Liver (tissue), 9 donors: Measurements from ENCODE around the gene PUSL1. TPM values are rescaled to one million over a fixed set of nuclear protein-coding genes. Genes with fewer than 3 reads are reported as not detected.
A peak's percentile ranks its signal among the peaks of the same experiment; 100 is the strongest.

Experiments
- DNase-seq: peaks from one replicate; pipeline ENCODE4 v3.0.0-alpha.2; 2017; ENCODE audit warnings: low spot score
- H3K27ac ChIP-seq, 2 donors: one replicate each; pipeline ENCODE4 v1.7.0; 2013; ENCODE audit warnings: inconsistent platforms in 2 of 2, low read length in 2 of 2, control low read depth in 1 of 2, low read depth in 1 of 2, mild to moderate bottlenecking in 1 of 2
- H3K27me3 ChIP-seq, 4 donors: one replicate each; pipeline versions ENCODE4 v1.6.1 to v1.7.0; 2013; ENCODE audit warnings: low read length in 3 of 4, inconsistent platforms in 1 of 4, mild to moderate bottlenecking in 1 of 4, moderate library complexity in 1 of 4; ENCODE audit not compliant: control insufficient read depth in 4 of 4, insufficient read depth in 4 of 4
- H3K36me3 ChIP-seq, 4 donors: one replicate each; pipeline versions ENCODE4 v1.6.1 to v1.7.0; 2013; ENCODE audit warnings: low read length in 3 of 4, mild to moderate bottlenecking in 3 of 4, low read depth in 1 of 4, moderate library complexity in 1 of 4; ENCODE audit not compliant: control insufficient read depth in 4 of 4, insufficient read depth in 3 of 4
- H3K4me1 ChIP-seq, 4 donors: one replicate each; pipeline versions ENCODE4 v1.6.1 to v1.7.0; 2013; ENCODE audit warnings: low read length in 3 of 4, mild to moderate bottlenecking in 3 of 4, moderate library complexity in 1 of 4; ENCODE audit not compliant: control insufficient read depth in 4 of 4, insufficient read depth in 4 of 4
- H3K4me3 ChIP-seq, 3 donors: one replicate each; pipeline versions ENCODE4 v1.6.1 to v1.7.0; 2013; ENCODE audit warnings: low read length in 3 of 3, control low read depth in 1 of 3, low read depth in 1 of 3, mild to moderate bottlenecking in 1 of 3
- H3K9ac ChIP-seq, 2 donors: one replicate each; pipeline ENCODE4 v1.7.0; 2013; ENCODE audit warnings: low read length in 2 of 2, mild to moderate bottlenecking in 2 of 2, moderate library complexity in 2 of 2, control low read depth in 1 of 2, low read depth in 1 of 2
- H3K9me3 ChIP-seq, 4 donors: one replicate each; pipeline versions ENCODE4 v1.6.1 to v1.7.0; 2013; ENCODE audit warnings: low read length in 3 of 4; ENCODE audit not compliant: control insufficient read depth in 4 of 4
- ATF3 ChIP-seq: IDR thresholded peaks from 2 replicates; pipeline ENCODE4 v1.6.1; 2016; ENCODE audit warnings: antibody characterized with exemption
- EGR1 ChIP-seq, 2 donors: IDR thresholded peaks; 2 replicates each; pipeline ENCODE4 v1.6.1; 2016 to 2018; ENCODE audit warnings: antibody characterized with exemption in 2 of 2, low read depth in 2 of 2
- FOXA1 ChIP-seq: IDR thresholded peaks from 2 replicates; pipeline ENCODE4 v1.6.1; 2016; ENCODE audit warnings: antibody characterized with exemption
- FOXA2 ChIP-seq: IDR thresholded peaks from 2 replicates; pipeline ENCODE4 v1.6.1; 2016; ENCODE audit warnings: antibody characterized with exemption
- GABPA ChIP-seq, 2 donors: IDR thresholded peaks in 1 of 2; conservative IDR thresholded peaks in 1 of 2; 2 replicates each; pipeline ENCODE4 v1.6.1; 2016; ENCODE audit warnings: antibody characterized with exemption in 2 of 2, mild to moderate bottlenecking in 1 of 2, moderate library complexity in 1 of 2
- HNF4A ChIP-seq, 2 donors: conservative IDR thresholded peaks; 2 replicates each; pipeline ENCODE4 v1.6.1; 2016; ENCODE audit warnings: antibody characterized with exemption in 2 of 2, mild to moderate bottlenecking in 2 of 2
- HNF4G ChIP-seq: IDR thresholded peaks from 2 replicates; pipeline ENCODE4 v1.6.1; 2016; ENCODE audit warnings: antibody characterized with exemption
- JUND ChIP-seq, 2 donors: IDR thresholded peaks; 2 replicates each; pipeline ENCODE4 v1.6.1; 2016; ENCODE audit warnings: antibody characterized with exemption in 2 of 2
- MAX ChIP-seq: IDR thresholded peaks from 2 replicates; pipeline ENCODE4 v1.6.1; 2016; ENCODE audit warnings: antibody characterized with exemption
- NR2F2 ChIP-seq: IDR thresholded peaks from 2 replicates; pipeline ENCODE4 v1.6.1; 2016; ENCODE audit warnings: antibody characterized with exemption
- RAD21 ChIP-seq, 2 donors: IDR thresholded peaks; 2 replicates each; pipeline ENCODE4 v1.6.1; 2016; ENCODE audit warnings: antibody characterized with exemption in 2 of 2, mild to moderate bottlenecking in 2 of 2
- SP1 ChIP-seq: IDR thresholded peaks from 2 replicates; pipeline ENCODE4 v1.6.1; 2018; ENCODE audit warnings: antibody characterized with exemption, mild to moderate bottlenecking
- TAF1 ChIP-seq: conservative IDR thresholded peaks from 2 replicates; pipeline ENCODE4 v1.6.1; 2016; ENCODE audit warnings: antibody characterized with exemption, mild to moderate bottlenecking
- YY1 ChIP-seq: IDR thresholded peaks from 2 replicates; pipeline ENCODE4 v1.6.1; 2016; ENCODE audit warnings: antibody characterized with exemption, mild to moderate bottlenecking
- ZBTB33 ChIP-seq: IDR thresholded peaks from 2 replicates; pipeline ENCODE4 v1.6.1; 2016; ENCODE audit warnings: antibody characterized with exemption
- WGBS: extraction: QIAGEN DNeasy Blood & Tissue Kit; methylation state at CpG from one replicate; pipeline ENCODE4 v1.1.7; 2013; 5-methylcytosine and 5-hydroxymethylcytosine counted together
- polyA plus RNA-seq, 2 donors: library from polyadenylated mRNA; stranded (reverse) in 1 of 2; unstranded in 1 of 2; fragments of 200-250 nt in 1 of 2; fragments of >200 nt in 1 of 2; fragmentation: Nextera tagmentation in 1 of 2; extraction: Ambion mirVana in 1 of 2; gene quantifications; one replicate each; pipeline versions ENCODE4 v1.2.1 to v1.2.3, GENCODE V29; 2013 to 2015
- total RNA-seq, 2 donors: library from RNA; depleted of rRNA; stranded (reverse); fragments of >200 nt; gene quantifications; one replicate each; pipeline ENCODE4 v1.2.3, GENCODE V29; 2014
- TF ChIP-seq, protein P1 (sequence below): fragments of 150-350 bp; IDR thresholded peaks from 2 replicates; pipeline ENCODE4 v1.5.1; 2017; ENCODE audit warnings: improper control_type of control experiment, low read depth, low read length; ENCODE audit not compliant: missing input control
- TF ChIP-seq, protein P2 (sequence below): IDR thresholded peaks from 2 replicates; pipeline ENCODE4 v1.6.1; 2016; ENCODE audit warnings: antibody characterized with exemption, mild to moderate bottlenecking
- donor health status: healthy.
- donor health status: healthy.
- donor health status: healthy.
- donor health status: healthy.
- donor health status: healthy.

Gene PUSL1
- total and polyA plus RNA-seq, 4 donors = 9.3 to 14.9 (median 10.3) TPM

DNA sequence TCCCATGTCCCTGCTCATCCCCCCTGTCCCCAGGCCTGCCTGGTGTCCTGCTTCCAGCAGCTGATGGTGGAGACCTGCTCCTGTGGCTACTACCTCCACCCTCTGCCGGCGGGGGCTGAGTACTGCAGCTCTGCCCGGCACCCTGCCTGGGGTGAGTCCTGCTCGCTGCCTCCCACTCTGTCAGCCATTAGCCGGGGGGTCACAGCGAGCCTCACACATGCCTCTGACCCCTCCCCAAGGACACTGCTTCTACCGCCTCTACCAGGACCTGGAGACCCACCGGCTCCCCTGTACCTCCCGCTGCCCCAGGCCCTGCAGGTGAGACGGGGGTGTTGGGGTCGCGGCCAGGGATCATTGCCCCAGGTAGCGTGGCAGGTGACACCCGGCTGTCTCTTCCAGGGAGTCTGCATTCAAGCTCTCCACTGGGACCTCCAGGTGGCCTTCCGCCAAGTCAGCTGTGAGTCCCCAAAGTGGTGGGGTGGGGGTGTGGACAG is 18.1 kb upstream of the PUSL1 start:
- no peak overlapping the region for H3K9ac ChIP-seq
- DNase-seq = peak; percentile 75
- 59% methylated on average over 15 of the region's 15 CpGs for WGBS
- H3K4me1 ChIP-seq = peaks cover 0 to 13% (median 7%) of the 10 kb centered on the region in 4 donors
- peaks cover 0 to 9% (median under 1%) of the 10 kb centered on the region in 4 donors for H3K36me3 ChIP-seq
- H3K4me3 ChIP-seq = no peak overlapping the region
- no peak overlapping the region for H3K27ac ChIP-seq
- TF ChIP-seq HNF4G = no peak
- TF ChIP-seq, protein P1, sequence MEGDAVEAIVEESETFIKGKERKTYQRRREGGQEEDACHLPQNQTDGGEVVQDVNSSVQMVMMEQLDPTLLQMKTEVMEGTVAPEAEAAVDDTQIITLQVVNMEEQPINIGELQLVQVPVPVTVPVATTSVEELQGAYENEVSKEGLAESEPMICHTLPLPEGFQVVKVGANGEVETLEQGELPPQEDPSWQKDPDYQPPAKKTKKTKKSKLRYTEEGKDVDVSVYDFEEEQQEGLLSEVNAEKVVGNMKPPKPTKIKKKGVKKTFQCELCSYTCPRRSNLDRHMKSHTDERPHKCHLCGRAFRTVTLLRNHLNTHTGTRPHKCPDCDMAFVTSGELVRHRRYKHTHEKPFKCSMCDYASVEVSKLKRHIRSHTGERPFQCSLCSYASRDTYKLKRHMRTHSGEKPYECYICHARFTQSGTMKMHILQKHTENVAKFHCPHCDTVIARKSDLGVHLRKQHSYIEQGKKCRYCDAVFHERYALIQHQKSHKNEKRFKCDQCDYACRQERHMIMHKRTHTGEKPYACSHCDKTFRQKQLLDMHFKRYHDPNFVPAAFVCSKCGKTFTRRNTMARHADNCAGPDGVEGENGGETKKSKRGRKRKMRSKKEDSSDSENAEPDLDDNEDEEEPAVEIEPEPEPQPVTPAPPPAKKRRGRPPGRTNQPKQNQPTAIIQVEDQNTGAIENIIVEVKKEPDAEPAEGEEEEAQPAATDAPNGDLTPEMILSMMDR = peak; percentile 74
- no peak for TF ChIP-seq FOXA1
- TF ChIP-seq EGR1 (IDR thresholded peaks at IDR 0.05; ENCODE audit: low read depth in 2 of 2) = no peak
- TF ChIP-seq ATF3 = no peak
- TF ChIP-seq RAD21 (IDR thresholded peaks at IDR 0.05) = peak in 1 of 2 donors; percentile 86
- no peak for TF ChIP-seq ZBTB33
- no peak for TF ChIP-seq MAX
- H3K9me3 ChIP-seq = no peaks in the 10 kb centered on the region
- no peaks in the 10 kb centered on the region for H3K27me3 ChIP-seq

DNA sequence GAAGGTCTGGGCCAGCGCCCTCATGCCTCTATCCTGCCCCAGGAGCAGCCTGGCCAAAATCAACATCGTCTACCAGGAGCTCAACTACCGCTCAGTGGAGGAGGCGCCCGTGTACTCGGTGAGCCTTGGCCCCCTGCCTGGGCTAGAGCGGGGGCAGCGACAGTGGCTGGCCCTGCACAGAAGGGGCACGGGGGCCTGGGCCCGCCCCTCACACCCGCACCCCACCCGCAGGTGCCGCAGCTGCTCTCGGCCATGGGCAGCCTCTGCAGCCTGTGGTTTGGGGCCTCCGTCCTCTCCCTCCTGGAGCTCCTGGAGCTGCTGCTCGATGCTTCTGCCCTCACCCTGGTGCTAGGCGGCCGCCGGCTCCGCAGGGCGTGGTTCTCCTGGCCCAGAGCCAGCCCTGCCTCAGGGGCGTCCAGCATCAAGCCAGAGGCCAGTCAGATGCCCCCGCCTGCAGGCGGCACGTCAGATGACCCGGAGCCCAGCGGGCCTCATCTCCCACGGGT is 17.3 kb upstream of the PUSL1 start:
- no peaks in the 10 kb centered on the region for H3K27me3 ChIP-seq
- no peak overlapping the region for H3K9ac ChIP-seq
- H3K9me3 ChIP-seq = no peaks in the 10 kb centered on the region
- H3K27ac ChIP-seq = no peak overlapping the region
- TF ChIP-seq FOXA2 (no peak), HNF4A (conservative IDR thresholded peaks at IDR 0.05) (no peak), ATF3 (no peak), ZBTB33 (no peak), NR2F2 (no peak), FOXA1 (no peak), EGR1 (IDR thresholded peaks at IDR 0.05; ENCODE audit: low read depth in 2 of 2) (no peak), TAF1 (no peak), YY1 (no peak), HNF4G (no peak), SP1 (no peak), JUND (IDR thresholded peaks at IDR 0.05) (no peak), RAD21 (IDR thresholded peaks at IDR 0.05) (no peak), MAX (no peak), GABPA (IDR thresholded peaks at IDR 0.05 in 1 of 2, conservative IDR thresholded peaks at IDR 0.05 in 1 of 2) (no peak)
- TF ChIP-seq, protein P2, sequence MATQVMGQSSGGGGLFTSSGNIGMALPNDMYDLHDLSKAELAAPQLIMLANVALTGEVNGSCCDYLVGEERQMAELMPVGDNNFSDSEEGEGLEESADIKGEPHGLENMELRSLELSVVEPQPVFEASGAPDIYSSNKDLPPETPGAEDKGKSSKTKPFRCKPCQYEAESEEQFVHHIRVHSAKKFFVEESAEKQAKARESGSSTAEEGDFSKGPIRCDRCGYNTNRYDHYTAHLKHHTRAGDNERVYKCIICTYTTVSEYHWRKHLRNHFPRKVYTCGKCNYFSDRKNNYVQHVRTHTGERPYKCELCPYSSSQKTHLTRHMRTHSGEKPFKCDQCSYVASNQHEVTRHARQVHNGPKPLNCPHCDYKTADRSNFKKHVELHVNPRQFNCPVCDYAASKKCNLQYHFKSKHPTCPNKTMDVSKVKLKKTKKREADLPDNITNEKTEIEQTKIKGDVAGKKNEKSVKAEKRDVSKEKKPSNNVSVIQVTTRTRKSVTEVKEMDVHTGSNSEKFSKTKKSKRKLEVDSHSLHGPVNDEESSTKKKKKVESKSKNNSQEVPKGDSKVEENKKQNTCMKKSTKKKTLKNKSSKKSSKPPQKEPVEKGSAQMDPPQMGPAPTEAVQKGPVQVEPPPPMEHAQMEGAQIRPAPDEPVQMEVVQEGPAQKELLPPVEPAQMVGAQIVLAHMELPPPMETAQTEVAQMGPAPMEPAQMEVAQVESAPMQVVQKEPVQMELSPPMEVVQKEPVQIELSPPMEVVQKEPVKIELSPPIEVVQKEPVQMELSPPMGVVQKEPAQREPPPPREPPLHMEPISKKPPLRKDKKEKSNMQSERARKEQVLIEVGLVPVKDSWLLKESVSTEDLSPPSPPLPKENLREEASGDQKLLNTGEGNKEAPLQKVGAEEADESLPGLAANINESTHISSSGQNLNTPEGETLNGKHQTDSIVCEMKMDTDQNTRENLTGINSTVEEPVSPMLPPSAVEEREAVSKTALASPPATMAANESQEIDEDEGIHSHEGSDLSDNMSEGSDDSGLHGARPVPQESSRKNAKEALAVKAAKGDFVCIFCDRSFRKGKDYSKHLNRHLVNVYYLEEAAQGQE = no peak
- TF ChIP-seq, protein P1 = no peak
- peaks cover 0 to 9% (median under 1%) of the 10 kb centered on the region in 4 donors for H3K36me3 ChIP-seq
- DNase-seq = no peak
- no peak overlapping the region for H3K4me3 ChIP-seq
- peaks cover 0 to 13% (median 7%) of the 10 kb centered on the region in 4 donors for H3K4me1 ChIP-seq
- 56% methylated on average over 28 of the region's 28 CpGs for WGBS
